KMS-11 (cell line): ENCODE data around the gene BMP5.

Experiments
- H2AFZ ChIP-seq: fragments of 200-600 bp; sonication (generic); 2 replicates; pipeline ENCODE4 v1.6.1; 2016; ENCODE audit warnings: antibody characterized with exemption, mixed run types, low read depth
- H3K27ac ChIP-seq: fragments of 200-600 bp; sonication (generic); 2 replicates; pipeline ENCODE4 v1.6.1; 2016; ENCODE audit warnings: mild to moderate bottlenecking, mixed run types
- H3K27me3 ChIP-seq: fragments of 200-600 bp; sonication (generic); 2 replicates; pipeline ENCODE4 v1.6.1; 2017; ENCODE audit warnings: mild to moderate bottlenecking, low read depth, mixed run types, moderate library complexity; ENCODE audit not compliant: insufficient read depth
- H3K36me3 ChIP-seq: fragments of 200-600 bp; sonication (generic); 2 replicates; pipeline ENCODE4 v1.6.1; 2017; ENCODE audit warnings: mild to moderate bottlenecking, mixed run types; ENCODE audit not compliant: insufficient read depth
- H3K4me1 ChIP-seq: fragments of 200-600 bp; sonication (generic); 2 replicates; pipeline ENCODE4 v1.6.1; 2016; ENCODE audit warnings: mild to moderate bottlenecking, low read depth, mixed run types; ENCODE audit not compliant: poor library complexity, severe bottlenecking
- H3K4me2 ChIP-seq: fragments of 200-600 bp; sonication (generic); 2 replicates; pipeline ENCODE4 v1.7.0; 2016; ENCODE audit warnings: mild to moderate bottlenecking, mixed run types
- H3K4me3 ChIP-seq: fragments of 200-600 bp; sonication (generic); IDR thresholded peaks from 2 replicates; pipeline ENCODE4 v1.6.1; 2017; ENCODE audit warnings: low read depth, low read length, mixed read lengths; ENCODE audit not compliant: insufficient read depth
- H3K79me2 ChIP-seq: fragments of 200-600 bp; sonication (generic); 2 replicates; pipeline ENCODE4 v1.6.1; 2016; ENCODE audit warnings: low read depth, mixed run types; ENCODE audit not compliant: insufficient read depth
- H3K9ac ChIP-seq: fragments of 200-600 bp; sonication (generic); 2 replicates; pipeline ENCODE4 v1.6.1; 2016; ENCODE audit warnings: mild to moderate bottlenecking, mixed run types
- H4K20me1 ChIP-seq: fragments of 200-600 bp; sonication (generic); 2 replicates; pipeline ENCODE4 v1.6.1; 2016; ENCODE audit warnings: mild to moderate bottlenecking, mixed run types; ENCODE audit not compliant: insufficient read depth
- CTCF ChIP-seq: fragments of 200-600 bp; sonication (generic); conservative IDR thresholded peaks from 2 replicates; pipeline ENCODE4 v1.6.1; 2017; ENCODE audit warnings: low read depth, mild to moderate bottlenecking, antibody characterized with exemption, low read length, moderate library complexity, mixed read lengths

BMP5 gene

GRCh38 chr6:55836945-55837344 lies 38.4 kb downstream of the BMP5 start:
- Histone ChIP-seq H4K20me1 (no peaks in the 10 kb centered on the region), H3K4me1 (peaks cover 10% of the 10 kb centered on the region), H3K4me2 (no peak overlapping the region), H3K36me3 (no peaks in the 10 kb centered on the region), H3K27ac (no peak overlapping the region), H3K27me3 (no peaks in the 10 kb centered on the region), H3K9ac (no peak overlapping the region), H2AFZ (no peak overlapping the region), H3K79me2 (no peaks in the 10 kb centered on the region), H3K4me3 (no peak overlapping the region)
- no peak for TF ChIP-seq CTCF

- no peak for TF ChIP-seq CTCF
Observed at GRCh38 chr6:55836481-55836880, 38.9 kb downstream of the BMP5 start.

GRCh38 chr6:55835220-55835619 lies 40.2 kb downstream of the BMP5 start:
- no peaks in the 10 kb centered on the region for H3K4me1 ChIP-seq
- H3K27ac ChIP-seq = no peak overlapping the region
- no peak overlapping the region for H3K9ac ChIP-seq
- H3K4me2 ChIP-seq = no peak overlapping the region
- H4K20me1 ChIP-seq = no peaks in the 10 kb centered on the region
- no peak overlapping the region for H3K4me3 ChIP-seq
- H2AFZ ChIP-seq = no peak overlapping the region
- TF ChIP-seq CTCF = no peak
- no peaks in the 10 kb centered on the region for H3K36me3 ChIP-seq
- no peaks in the 10 kb centered on the region for H3K79me2 ChIP-seq
- no peaks in the 10 kb centered on the region for H3K27me3 ChIP-seq

More at GRCh38 chr6:55836481-55836880, 38.9 kb downstream of the BMP5 start:
- no peak overlapping the region for H3K4me2 ChIP-seq
- no peaks in the 10 kb centered on the region for H3K79me2 ChIP-seq
- no peak overlapping the region for H3K4me3 ChIP-seq
- no peaks in the 10 kb centered on the region for H3K36me3 ChIP-seq
- H3K27me3 ChIP-seq = no peaks in the 10 kb centered on the region
- no peak overlapping the region for H3K9ac ChIP-seq
- no peaks in the 10 kb centered on the region for H4K20me1 ChIP-seq
- H3K4me1 ChIP-seq = peaks cover 6% of the 10 kb centered on the region
- H2AFZ ChIP-seq = no peak overlapping the region
- H3K27ac ChIP-seq = no peak overlapping the region

- no peaks in the 10 kb centered on the region for H3K4me1 ChIP-seq
- no peak overlapping the region for H3K4me3 ChIP-seq
- H3K4me2 ChIP-seq = no peak overlapping the region
- H2AFZ ChIP-seq = no peak overlapping the region
- no peak overlapping the region for H3K9ac ChIP-seq
- no peaks in the 10 kb centered on the region for H3K36me3 ChIP-seq
- TF ChIP-seq CTCF = no peak
- no peak overlapping the region for H3K27ac ChIP-seq
- H3K79me2 ChIP-seq = no peaks in the 10 kb centered on the region
- H4K20me1 ChIP-seq = no peaks in the 10 kb centered on the region
- H3K27me3 ChIP-seq = no peaks in the 10 kb centered on the region
Observed at GRCh38 chr6:55833284-55833683, 42.1 kb downstream of the BMP5 start.
